Panc1 (cell line): ENCODE data around the gene NUBP2. TPM values are rescaled to one million over a fixed set of nuclear protein-coding genes. Genes with fewer than 3 reads are reported as not detected.

Experiments used
- ATAC-seq: fragments of 200-7000 bp; cut with Tn5 transposase; 2 replicates; pipeline ENCODE4 v1.9.1; 2020; ENCODE audit warnings: mild to moderate bottlenecking, moderate library complexity
- BruUV-seq: library from RNA; stranded (reverse); fragments of 400-500 nt; replicated peaks from 2 replicates; lab custom pipeline; 2021; lab: Mats Ljungman, UMichigan
- CTCF ChIA-PET: fragments of 300-600 bp; sonication (Branson Sonifier 250); formaldehyde crosslinking; loops from one replicate; lab custom pipeline; 2022; ENCODE audit warnings: antibody characterized with exemption; lab: Charles Lee
- POLR2A ChIA-PET: fragments of 300-600 bp; sonication (Branson Sonifier 250); formaldehyde crosslinking; loops from one replicate; lab custom pipeline; 2022; ENCODE audit warnings: antibody characterized with exemption; lab: Charles Lee
- DNase-seq: peaks from one replicate; pipeline ENCODE4 v3.0.0-alpha.2; 2010; ENCODE audit warnings: low read depth, low spot score
- H3K27ac ChIP-seq: 2 replicates; pipeline ENCODE4 v1.5.1; 2011; ENCODE audit warnings: mild to moderate bottlenecking, low read length, inconsistent platforms
- H3K27me3 ChIP-seq: fragments of 200-500 bp; sonication (Bioruptor generic); 2 replicates; pipeline ENCODE4 v1.6.0; 2014; ENCODE audit warnings: low read length, inconsistent platforms; ENCODE audit not compliant: control insufficient read depth, insufficient read depth
- H3K36me3 ChIP-seq: fragments of 200-500 bp; sonication (Bioruptor generic); 2 replicates; pipeline ENCODE4 v1.5.1; 2014; ENCODE audit warnings: inconsistent platforms, mild to moderate bottlenecking, low read length, moderate library complexity; ENCODE audit not compliant: control insufficient read depth, insufficient read depth
- H3K4me1 ChIP-seq: 2 replicates; pipeline ENCODE4 v1.5.1; 2011; ENCODE audit warnings: inconsistent platforms, mild to moderate bottlenecking, low read length, moderate library complexity; ENCODE audit not compliant: control insufficient read depth, insufficient read depth
- H3K4me3 ChIP-seq, 2 experiments: 2 replicates each; pipeline ENCODE4 v1.5.1; 2011 to 2012; ENCODE audit warnings: low read depth in 2 of 2, low read length in 2 of 2, mild to moderate bottlenecking in 2 of 2, inconsistent platforms in 1 of 2, moderate library complexity in 1 of 2
- H3K9me3 ChIP-seq: fragments of 200-500 bp; sonication (Bioruptor generic); 2 replicates; pipeline ENCODE4 v1.5.1; 2014; ENCODE audit warnings: low read depth, mild to moderate bottlenecking, inconsistent platforms, low read length, moderate library complexity; ENCODE audit not compliant: control insufficient read depth, insufficient read depth
- POLR2AphosphoS5 ChIP-seq: IDR thresholded peaks from 2 replicates; pipeline ENCODE4 v1.6.1; 2012; ENCODE audit warnings: mild to moderate bottlenecking, low read depth, low read length, moderate library complexity
- SIN3A ChIP-seq: IDR thresholded peaks from 2 replicates; pipeline ENCODE4 v1.6.1; 2012; ENCODE audit warnings: low read depth, mild to moderate bottlenecking, low read length, moderate library complexity, borderline replicate concordance; ENCODE audit not compliant: insufficient read depth
- TCF7L2 ChIP-seq: IDR thresholded peaks from 2 replicates; pipeline ENCODE4 v1.6.1; 2011; ENCODE audit warnings: mild to moderate bottlenecking, low read depth, low read length, inconsistent platforms
- in situ Hi-C: cut with HindIII; loops from 2 replicates; pipeline ENCODE4 v1.10.0; 2016; ENCODE audit warnings: low sequenced_read_pairs, low pct_unique_long_range_greater_than_20kb
- intact Hi-C: fragments of 100-400 bp; cut with micrococcal nuclease; formaldehyde crosslinking; loops from one replicate; pipeline ENCODE4 v1.10.0; 2022; ENCODE audit not compliant: unreplicated experiment
- total RNA-seq: library from RNA; stranded (reverse); gene quantifications from one replicate; pipeline ENCODE4 v1.2.1, GENCODE V29; 2021; ENCODE audit not compliant: unreplicated experiment
- TF ChIP-seq, protein P1 (sequence below), 2 experiments: IDR thresholded peaks; 2 replicates each; pipeline ENCODE4 v1.6.1; 2011 to 2012; ENCODE audit warnings: low read depth in 2 of 2, control low read depth in 1 of 2, low read length in 1 of 2, mild to moderate bottlenecking in 1 of 2, moderate library complexity in 1 of 2; ENCODE audit not compliant: insufficient read depth in 1 of 2
- TF ChIP-seq, protein P2 (sequence below): fragments of 450-650 bp; IDR thresholded peaks from 2 replicates; pipeline ENCODE4 v1.5.1; 2017; ENCODE audit warnings: mild to moderate bottlenecking

The NUBP2 gene
- total RNA-seq, 1 experiment from 2014 or later, result 85.8 TPM

DNA sequence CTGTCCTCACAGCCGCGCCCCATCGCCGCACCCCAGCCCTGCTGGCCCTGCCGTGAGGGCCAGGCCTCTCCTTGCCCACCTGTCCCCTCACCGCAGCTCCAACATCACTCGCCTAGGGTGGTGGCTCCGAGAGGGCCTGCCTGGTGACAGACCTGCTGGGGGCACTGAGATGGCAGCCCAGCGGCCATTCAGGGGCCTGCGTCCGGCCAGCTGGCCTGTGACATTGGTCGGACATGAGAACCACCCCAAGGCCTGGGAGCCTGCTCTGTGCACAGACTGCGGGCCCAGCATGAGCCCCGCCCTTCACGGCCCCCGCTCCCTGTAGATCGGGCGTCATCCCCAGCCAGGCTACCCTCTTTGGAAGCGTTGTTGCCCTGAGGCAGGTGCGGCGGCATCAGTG lies 23.2 kb upstream of the NUBP2 start:
- no peak for ATAC-seq
- Histone ChIP-seq H3K4me3 (no peak overlapping the region), H3K27ac (no peak overlapping the region), H3K4me1 (no peaks in the 10 kb centered on the region), H3K9me3 (no peaks in the 10 kb centered on the region), H3K36me3 (no peaks in the 10 kb centered on the region; the same call in 1 of the 2 replicates), H3K27me3 (no peaks in the 10 kb centered on the region)
- ChIA-PET CTCF (no interaction called here), POLR2A (no interaction called here)
- intact Hi-C loops (no loop called here), in situ Hi-C loops (no loop called here)
- BruUV-seq, result no TSS peak
- TF ChIP-seq, protein P1, sequence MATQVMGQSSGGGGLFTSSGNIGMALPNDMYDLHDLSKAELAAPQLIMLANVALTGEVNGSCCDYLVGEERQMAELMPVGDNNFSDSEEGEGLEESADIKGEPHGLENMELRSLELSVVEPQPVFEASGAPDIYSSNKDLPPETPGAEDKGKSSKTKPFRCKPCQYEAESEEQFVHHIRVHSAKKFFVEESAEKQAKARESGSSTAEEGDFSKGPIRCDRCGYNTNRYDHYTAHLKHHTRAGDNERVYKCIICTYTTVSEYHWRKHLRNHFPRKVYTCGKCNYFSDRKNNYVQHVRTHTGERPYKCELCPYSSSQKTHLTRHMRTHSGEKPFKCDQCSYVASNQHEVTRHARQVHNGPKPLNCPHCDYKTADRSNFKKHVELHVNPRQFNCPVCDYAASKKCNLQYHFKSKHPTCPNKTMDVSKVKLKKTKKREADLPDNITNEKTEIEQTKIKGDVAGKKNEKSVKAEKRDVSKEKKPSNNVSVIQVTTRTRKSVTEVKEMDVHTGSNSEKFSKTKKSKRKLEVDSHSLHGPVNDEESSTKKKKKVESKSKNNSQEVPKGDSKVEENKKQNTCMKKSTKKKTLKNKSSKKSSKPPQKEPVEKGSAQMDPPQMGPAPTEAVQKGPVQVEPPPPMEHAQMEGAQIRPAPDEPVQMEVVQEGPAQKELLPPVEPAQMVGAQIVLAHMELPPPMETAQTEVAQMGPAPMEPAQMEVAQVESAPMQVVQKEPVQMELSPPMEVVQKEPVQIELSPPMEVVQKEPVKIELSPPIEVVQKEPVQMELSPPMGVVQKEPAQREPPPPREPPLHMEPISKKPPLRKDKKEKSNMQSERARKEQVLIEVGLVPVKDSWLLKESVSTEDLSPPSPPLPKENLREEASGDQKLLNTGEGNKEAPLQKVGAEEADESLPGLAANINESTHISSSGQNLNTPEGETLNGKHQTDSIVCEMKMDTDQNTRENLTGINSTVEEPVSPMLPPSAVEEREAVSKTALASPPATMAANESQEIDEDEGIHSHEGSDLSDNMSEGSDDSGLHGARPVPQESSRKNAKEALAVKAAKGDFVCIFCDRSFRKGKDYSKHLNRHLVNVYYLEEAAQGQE (IDR thresholded peaks at IDR 0.05; ENCODE audit: insufficient read depth in 1 of 2, low read depth in 2 of 2, low read length in 1 of 2), result no peak
- TF ChIP-seq POLR2AphosphoS5, result no peak
- no peak for TF ChIP-seq TCF7L2
- no peak for TF ChIP-seq SIN3A
- TF ChIP-seq, protein P2, sequence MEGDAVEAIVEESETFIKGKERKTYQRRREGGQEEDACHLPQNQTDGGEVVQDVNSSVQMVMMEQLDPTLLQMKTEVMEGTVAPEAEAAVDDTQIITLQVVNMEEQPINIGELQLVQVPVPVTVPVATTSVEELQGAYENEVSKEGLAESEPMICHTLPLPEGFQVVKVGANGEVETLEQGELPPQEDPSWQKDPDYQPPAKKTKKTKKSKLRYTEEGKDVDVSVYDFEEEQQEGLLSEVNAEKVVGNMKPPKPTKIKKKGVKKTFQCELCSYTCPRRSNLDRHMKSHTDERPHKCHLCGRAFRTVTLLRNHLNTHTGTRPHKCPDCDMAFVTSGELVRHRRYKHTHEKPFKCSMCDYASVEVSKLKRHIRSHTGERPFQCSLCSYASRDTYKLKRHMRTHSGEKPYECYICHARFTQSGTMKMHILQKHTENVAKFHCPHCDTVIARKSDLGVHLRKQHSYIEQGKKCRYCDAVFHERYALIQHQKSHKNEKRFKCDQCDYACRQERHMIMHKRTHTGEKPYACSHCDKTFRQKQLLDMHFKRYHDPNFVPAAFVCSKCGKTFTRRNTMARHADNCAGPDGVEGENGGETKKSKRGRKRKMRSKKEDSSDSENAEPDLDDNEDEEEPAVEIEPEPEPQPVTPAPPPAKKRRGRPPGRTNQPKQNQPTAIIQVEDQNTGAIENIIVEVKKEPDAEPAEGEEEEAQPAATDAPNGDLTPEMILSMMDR, result no peak
- DNase-seq, result no peak

DNA sequence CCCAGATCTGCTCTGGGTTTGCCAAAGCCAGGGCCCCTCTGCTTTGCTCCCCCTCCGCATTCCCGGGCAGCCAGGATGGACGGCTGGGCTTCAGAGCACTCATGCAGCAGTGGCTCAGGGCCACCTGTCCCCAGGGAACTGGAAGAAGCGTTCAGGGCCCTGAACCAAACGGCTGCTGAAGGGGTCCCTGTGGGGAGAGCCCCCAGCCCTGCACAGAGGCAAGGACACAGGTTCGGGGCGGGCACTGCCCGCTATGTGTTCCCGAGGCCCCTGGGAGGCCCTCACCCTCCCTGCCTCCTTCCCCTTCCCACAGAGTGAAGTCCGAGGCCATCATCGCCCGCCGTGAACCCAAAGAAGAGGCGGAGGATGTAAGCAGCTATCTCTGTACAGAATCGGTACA lies 21.8 kb upstream of the NUBP2 start:
- ChIA-PET POLR2A (no interaction called here), CTCF (no interaction called here)
- Histone ChIP-seq H3K27me3 (no peaks in the 10 kb centered on the region), H3K27ac (no peak overlapping the region), H3K4me1 (no peaks in the 10 kb centered on the region), H3K36me3 (no peaks in the 10 kb centered on the region; the same call in 1 of the 2 replicates), H3K9me3 (no peaks in the 10 kb centered on the region), H3K4me3 (no peak overlapping the region)
- intact Hi-C loops (no loop called here), in situ Hi-C loops (no loop called here)
- no peak for ATAC-seq
- no peak for DNase-seq
- TF ChIP-seq, protein P2, result no peak
- TF ChIP-seq TCF7L2 (no peak), SIN3A (no peak), POLR2AphosphoS5 (no peak)
- TF ChIP-seq, protein P1 (IDR thresholded peaks at IDR 0.05; ENCODE audit: insufficient read depth in 1 of 2, low read depth in 2 of 2, low read length in 1 of 2), result no peak
- no TSS peak for BruUV-seq
